T-helper 2 cell (primary cell): ENCODE results near the gene SNX25.
"Not testable (repeated sequence)": the region's sequence is repeated elsewhere in the genome, so short reads cannot be mapped to it uniquely, and the experiment has no call there.

Source experiments
- DNase-seq, 5 experiments: peaks; one replicate each; pipeline versions ENCODE4 v3.0.0 to v3.0.0-alpha.2; 2012 to 2022

The SNX25 gene

DNA sequence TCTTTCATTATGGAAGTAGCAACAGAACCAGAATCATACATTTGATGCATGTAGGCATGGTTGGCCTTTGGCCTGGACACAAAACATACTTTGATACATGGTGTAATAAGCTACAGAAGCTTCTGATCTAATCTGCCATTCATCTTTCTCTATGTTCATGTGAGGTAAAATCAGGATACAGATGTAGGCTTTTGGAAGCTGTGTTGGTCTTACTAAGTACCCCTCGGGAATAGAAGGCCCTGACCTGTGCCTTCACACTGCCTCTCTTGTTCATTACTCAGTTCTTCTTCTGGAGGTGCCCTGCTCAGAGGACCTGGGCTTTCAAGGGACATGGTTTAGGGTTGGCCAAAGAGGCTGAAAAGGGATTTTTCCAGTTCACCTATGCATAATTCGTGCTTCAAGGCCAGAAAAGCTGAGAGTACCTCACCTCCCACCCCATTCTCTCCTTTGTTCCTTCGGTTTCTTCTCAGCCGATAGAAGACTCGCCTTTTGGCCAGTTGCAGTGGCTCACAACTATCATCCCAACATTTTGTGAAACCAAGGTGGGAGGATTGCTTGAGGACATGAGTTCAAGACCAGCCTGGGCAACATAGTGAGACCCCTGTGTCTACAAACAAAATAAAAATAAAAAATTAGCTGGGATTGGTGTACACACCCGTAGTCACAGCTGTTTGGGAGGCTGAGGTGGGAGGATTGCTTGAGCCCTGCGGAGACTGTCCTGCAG, 25.9 kb downstream of the SNX25 start:
- no peak for DNase-seq

DNA sequence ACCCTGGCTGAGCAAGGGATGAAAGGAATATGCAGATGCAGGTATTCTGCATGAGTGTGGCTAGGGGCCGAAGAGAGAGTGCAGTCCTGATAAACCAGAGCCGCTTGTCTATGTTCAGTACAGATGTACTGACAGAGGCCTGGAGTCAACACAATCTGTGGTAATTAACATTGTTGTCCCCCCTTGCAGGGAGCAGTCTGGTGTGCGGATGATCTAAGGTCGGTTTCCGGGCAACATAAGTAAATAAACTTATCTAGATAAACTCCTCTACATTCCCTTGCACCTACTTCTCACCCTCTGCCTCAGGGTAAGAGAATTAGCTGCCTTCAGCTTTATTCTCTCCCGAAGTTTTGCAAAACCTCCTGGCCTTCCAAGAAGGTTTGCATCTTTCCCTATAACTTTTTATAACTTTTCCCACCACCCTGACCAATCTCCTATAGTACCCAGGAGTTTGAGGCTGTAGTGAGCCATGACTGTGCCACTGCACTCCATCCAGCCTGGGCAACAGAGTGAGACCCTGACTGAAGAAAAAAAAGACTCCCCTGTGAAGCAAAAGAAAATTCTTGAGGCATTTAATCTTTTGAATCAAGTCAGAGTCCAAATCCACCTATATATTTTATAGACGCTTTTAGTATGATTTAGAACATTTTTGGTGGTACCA, 26.6 kb downstream of the SNX25 start:
- DNase-seq, result no peak

DNA sequence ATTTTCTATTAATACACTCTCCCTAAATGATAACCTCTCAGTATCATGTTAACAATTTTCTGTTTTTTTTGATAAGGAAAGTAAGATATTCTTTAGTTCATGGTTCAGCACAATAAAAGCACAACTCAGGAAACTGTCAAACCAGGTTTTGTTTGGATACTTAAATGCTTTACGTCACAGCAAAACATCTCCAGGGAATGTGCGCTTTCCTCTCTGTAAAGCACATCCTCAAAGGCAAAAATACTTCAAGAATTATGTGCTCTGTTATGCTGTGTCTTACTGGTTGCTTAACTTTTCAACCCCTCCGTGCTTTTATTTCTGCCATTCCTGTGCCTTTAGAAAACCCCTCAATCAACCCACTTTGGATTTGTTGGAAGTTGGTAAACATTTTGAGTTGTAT, 27.8 kb downstream of the SNX25 start:
- DNase-seq, result no peak

DNA sequence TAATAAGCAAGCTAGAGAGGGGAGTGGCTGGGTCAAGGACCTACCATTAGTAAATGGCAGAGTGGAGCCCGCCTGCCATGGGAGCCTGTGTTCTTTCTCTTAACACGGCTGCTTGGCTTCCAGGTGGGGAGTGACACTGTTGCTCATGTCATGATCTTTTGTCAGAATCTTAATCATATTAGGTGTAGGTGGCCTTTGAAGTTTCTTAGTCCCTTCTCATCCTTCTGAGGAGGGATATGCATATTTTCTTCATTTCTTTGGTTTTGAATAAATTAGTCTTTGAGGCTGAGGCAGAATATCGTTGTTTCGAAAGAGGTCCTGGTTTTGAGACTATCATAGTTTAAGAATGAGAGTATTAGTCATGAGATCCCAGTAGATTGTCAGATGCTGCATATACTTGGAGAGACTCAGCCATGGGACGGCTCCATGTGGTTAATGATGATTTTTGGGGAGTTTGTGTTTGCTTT, 28.9 kb downstream of the SNX25 start:
- DNase-seq, result no peak

DNA sequence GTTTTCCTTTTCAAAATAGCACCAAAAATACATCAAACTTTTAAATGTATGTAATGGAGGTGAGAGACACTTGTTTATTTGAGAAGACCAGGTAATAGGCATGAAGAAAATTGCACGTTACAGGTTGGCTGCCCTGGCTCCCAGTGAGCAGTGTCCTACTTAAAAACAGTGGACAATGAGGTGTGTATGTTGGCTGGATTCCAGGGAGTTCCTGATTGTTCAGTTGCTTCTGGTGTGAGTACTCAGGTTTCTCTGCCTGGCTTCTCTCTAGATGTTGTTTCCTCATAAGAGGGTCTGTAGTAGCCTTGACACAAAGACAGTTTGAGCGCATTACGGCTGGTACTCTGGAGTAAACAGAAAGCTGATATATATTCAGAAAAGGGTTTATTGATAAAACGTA, 29.4 kb downstream of the SNX25 start:
- no peak for DNase-seq

DNA sequence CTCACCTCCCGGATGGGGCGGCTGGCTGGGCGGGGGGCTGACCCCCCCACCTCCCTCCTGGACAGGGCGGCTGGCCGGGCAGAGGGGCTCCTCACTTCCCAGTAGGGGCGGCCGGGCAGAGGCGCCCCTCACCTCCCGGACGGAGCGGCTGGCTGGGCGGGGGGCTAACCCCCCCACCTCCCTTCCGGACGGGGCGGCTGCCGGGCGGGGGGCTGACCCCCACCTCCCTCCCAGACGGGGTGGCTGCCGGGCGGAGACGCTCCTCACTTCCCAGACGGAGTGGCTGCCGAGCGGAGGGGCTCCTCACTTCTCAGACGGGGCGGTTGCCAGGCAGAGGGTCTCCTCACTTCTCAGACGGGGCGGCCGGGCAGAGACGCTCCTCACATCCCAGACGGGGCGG, 31.1 kb downstream of the SNX25 start:
- not testable (repeated sequence) for DNase-seq

DNA sequence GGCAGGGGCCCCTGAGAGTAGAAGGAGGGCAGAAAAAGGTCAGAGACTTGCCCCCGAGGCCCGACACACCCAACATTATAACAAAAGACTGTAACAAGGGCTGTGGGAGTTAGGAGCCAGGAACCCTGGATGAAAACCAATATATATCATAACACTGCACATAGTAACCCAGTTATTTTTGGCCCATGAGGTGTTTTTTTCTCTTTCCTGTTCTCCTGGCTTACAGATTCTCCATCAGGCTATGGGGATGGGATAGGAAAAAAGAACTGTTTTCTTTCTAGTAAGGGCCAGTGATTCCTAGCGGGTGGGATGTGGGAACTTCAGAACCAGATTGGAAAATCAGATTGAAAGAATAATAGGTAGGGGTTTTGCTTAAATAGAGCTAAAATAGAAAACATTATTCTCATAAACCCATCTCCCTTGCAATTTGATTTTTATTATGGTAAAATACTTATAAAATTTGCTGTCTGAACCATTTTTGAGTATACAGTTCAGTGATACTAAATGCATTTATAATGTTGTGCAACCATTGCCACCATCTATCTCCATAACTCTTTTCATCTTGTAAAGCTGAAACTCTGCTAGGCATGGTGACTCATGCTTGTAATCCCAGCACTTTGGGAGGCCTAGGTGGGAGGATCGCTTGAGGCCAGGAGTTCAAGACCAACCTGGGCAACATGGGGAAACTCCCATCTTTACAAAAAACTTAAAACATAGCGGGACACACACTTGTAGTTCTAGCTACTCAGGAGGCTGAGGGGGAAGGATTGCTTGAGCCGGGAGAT, 33.5 kb downstream of the SNX25 start:
- no peak for DNase-seq

DNA sequence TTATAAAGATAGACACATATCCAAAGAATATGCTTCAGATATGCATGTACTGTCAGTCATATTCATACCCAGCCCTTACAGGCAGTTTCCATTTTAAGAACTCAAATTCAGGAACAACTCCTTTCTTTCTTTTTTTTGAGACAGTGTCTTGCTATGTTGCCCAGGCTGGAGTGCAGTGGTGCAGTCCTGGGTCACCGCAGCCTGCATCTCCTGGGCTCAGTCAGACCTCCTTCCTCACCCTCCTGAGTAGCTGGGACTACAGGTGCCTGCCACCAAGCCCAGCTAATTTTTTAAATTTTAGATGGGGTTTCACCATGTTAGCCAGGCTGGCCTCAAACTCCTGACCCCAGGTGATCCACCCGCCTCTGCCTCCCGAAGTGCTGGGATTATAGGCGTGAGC, 34.5 kb downstream of the SNX25 start:
- DNase-seq, result no peak

DNA sequence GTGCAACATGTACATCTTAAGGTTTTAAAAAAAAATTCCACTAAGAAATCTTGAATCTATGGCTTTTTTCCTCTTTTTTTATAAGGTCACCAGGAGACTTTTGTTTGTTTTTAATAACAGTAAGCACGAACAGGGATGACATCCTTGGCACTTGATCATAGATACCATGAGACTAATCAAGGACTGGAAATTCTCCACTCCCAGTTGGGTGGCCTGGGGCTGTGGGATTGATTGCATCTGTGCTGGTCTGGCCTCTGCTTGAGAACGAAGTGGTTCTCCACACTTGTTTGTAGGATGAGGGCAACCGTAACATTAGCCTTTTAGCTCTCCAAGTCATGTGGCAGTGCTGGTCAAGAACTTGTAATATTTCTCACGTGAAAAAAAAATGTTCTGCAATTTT, 35.4 kb downstream of the SNX25 start:
- no peak for DNase-seq

DNA sequence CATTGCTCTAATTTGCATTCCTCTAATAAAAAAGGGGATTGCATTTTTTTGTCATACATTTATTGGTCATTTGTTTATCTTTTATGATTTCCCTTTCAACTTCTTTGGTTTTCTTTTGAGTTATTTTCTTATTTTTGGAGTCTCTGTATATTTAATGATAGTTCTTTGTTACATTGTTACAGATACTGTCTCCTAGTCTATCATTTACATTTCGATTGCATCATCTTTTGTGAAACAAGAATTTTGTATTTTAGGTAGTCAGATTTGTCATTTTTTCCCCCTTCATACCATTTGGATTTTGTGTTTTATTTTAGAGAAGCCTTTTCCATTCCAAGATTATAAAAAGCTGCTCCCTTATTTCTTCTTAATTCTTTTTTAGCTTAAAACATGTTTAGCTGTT, 37.1 kb downstream of the SNX25 start:
- no peak for DNase-seq

DNA sequence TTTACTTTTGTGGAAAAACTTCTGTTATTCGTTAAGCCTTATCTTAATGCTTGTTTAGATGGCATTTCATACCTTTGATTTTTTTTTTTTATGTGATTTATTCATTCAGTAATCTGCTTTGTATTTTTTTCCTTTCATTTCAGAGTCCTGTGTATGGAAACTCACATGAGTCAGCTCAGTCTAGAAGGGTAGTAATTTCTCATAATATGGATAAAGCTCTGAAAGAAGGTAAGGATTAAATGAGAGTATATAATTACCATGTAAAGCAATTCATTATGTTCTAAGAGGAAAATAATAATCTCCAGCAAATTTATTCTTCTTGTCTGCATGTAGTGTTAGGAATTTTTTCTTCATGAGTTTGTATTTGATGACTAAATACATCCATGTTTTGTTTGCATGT, 37.8 kb downstream of the SNX25 start:
- DNase-seq, result no peak

DNA sequence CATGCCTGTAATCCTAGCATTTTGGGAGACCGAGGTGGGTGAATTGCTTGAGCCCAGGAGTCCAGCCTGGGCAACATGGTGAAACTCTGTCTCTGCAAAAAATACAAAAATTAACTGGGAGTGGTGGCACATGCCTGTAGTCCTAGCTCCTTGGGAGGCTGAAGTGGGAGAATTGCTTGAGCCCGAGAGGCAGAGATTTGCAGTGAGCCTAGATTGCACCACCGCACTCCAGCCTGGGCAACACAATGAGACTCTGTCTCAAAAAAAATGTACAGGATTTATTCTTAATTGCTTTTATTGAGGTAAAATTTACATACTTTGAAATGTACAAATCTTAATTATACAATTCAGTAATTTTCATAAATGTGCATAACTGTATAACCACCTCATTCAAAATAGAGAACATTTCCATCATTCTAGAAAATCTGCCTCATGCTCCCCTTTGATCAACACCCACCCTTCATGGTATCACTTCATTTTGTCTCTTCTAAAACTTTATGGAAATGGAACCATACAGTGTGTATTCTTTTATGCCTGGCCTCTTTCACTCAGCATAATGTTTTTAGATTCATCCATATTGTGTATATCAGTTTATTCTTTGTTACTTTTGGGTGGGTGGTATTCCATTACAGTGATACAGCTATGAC, 39.1 kb downstream of the SNX25 start:
- DNase-seq, result no peak

DNA sequence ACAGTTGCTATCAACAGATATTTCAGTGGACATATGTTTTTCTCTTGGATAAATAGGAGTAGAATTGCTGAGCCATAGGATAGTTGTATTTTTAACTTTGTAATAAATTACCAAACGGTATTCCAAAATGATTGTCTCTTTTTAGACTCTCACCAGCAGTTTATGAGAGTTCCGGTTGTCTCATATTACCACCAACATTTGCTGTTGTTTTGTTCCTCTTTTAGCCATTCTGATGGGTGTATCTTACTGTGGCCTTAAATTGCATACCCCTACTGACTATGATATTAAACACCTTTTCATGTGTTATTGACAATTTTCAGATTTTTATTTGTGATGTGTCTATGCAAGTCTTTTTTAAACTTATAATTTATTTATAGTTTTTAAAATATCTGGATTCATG, 39.7 kb downstream of the SNX25 start:
- no peak for DNase-seq

DNA sequence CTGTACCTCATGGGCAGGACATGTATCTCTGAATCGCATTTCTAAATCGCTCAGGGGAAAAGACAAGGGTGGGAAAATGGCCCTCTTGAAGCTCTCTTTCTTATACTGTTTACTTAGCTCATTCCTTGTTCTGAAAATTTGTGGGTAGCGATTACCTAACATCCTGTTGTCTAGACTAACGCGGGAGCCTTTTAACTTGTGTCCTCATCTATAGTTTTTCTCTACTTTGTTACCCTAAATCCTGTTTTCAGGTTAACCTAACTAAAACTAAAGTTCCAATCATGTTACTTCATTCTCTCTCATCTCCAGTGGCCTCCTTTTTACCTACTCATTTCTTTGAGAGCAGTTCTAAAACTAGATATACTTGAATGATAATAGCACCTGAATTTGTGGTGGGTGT, 45.0 kb downstream of the SNX25 start:
- peak in 2 of 5 experiments; percentile 35 to 38 for DNase-seq

DNA sequence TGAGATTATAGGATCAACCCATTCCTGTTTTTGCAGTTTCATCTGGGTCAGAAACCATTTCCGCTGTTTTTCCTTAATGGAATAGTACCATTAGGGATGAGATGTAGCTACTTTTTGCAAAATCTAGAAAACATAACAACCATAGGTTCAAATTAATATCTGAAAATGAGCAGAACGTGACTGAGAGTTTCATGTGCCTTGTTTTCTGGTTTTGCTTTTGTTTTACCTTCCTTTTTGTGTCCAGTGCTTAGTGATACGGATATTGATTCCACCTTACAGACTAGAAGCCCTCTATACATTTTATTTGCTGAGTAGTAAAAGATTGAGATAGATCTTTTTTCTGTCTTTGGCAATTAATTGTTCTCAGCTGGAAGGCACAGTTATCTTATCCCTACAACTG, 46.5 kb downstream of the SNX25 start:
- no peak for DNase-seq

DNA sequence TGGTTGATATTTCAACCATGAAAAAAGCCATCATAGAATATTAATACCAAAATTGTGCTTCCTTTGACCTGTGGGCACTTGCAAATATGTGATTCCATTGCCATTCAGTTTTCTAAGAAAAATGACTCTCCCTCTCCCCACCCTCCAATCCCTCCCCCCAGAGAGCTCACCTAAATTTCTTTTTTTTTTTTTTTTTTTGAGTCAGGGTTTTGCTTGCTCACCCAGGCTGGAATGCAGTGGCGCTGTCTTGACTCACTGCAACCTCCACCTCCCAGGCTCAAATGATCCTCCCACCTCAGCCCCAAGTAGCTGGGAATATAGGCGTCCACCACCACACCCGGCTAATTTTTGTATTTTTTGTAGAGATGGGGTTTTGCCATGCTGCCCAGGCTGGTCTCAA, 47.0 kb downstream of the SNX25 start:
- no peak for DNase-seq

DNA sequence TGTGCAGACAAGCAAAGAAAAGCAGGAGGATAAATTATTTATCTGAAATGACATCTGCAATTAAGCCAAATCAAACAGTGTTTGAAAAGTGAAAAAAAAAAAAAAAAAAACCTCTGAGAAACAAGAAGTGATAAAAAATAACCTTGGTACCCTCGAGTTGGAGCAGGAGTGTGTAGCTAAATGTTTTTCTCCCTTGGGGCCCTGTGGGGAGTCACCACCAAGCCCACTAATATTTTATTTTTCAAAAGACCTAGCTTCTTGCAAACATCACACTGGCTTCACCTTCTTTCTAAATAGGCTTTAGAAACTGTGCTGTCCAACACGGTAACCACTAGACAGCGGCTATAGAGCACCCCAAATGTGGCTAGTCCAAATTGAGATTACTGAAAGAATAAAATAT, 47.7 kb downstream of the SNX25 start:
- no peak for DNase-seq

DNA sequence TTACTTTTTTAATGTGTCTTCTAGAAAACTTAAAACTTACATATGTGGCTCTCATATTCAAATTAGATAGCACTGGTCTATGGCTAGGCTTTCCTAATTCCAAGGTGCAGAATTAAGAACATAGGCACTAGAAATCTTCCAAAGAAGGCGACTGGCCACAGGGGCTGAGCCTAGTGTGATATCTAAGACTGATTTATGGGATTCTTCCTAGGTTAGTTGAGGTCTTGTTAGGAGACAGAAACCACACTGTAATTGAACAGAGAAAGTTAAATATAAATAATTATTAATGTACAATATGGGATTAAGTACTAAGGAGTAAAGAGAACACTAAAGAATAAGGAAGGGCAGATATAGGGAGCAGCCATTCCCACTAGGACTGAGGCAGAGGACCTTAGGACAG, 48.3 kb downstream of the SNX25 start:
- no peak for DNase-seq

DNA sequence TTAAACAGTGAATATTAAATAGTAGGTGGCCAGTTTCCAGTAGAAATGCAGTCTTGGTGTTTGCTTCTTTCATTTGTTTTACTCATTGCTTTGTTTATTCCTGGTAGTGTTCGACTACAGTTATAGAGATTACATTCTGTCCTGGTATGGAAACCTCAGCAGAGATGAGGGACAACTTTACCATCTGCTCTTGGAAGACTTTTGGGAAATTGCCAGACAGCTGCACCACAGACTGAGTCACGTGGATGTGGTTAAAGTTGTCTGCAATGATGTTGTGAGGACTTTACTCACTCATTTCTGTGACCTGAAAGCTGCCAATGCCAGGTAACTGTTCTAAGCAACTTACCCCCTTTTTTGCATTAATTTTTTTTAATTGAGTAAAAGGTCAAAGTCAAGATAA, 49.3 kb downstream of the SNX25 start:
- peak in 1 of 5 experiments; percentile 34 for DNase-seq

DNA sequence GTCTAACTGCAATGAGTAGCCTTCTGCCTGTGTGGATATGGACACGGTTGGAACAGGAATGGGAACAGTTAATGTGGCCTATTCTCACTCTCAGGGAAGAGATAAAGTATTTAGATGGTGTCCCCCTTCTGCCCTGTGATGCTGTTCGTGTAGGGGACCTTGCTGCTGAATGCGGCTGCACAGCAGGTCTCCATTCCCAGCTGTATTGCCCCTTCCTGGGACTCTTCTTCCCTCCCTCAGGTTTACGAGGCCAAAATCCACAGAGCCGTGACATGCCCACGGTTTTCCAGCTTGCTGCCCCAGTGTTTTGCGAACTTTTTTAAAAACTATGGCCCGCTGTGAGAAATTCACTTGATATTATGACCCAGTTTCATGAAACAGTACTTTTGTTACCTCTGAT, 50.3 kb downstream of the SNX25 start:
- DNase-seq, result no peak

DNA sequence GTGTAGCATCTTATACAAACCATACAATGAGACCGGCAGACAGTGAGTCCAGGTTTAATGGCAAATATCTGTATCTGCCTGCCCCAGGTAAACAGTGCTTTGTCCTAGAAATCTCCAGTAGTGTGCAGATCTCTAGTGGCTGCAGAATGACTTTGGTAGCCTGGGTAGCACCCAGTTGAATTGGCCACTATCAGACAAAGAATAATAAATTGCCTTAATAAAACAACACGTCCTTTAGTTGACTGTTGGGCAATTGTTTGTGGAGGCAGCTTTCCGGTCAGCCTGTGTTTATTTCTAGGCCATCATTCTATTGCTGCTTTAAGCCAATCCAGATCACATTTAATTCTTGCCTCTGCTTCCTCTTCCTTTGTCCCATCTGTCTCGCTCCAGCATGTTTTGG, 52.5 kb downstream of the SNX25 start:
- DNase-seq, result no peak

DNA sequence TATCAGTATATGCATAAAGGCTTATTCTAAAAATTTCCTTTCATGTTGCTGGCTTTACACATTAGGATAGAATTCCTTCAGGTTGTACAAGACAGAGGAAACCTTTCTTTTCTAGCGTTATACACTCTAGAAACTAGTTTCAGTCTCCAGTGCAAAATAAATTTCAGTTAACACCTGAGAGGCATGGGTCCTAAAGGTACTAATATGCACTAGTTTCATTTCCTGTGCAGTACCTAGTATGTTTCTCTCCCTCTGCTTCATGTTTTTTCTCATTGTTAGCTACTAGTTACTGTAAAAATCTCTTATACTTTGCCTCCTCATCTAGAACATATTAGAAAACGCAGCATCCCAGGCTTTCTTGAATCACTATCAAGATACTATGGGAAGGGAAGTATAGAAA, 54.0 kb downstream of the SNX25 start:
- peak in 1 of 5 experiments; percentile 13 for DNase-seq

DNA sequence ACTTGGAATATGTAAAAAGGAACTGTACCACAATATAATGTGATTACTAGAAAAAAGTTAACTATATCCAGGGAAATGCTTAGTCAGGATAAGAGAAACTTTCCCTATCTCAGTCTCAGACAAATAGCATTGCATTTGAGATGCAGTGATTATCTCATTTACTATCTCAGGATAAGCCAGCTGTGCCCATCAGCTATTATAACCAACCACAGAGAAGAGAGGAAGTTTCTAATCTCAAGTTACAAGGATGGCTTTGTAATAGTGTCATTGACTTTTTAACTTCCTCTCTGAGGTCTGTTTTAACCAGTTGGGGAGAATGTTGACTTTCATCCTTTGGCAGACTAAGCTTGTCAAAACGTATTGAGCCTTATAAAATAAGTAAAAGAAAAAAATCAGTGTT, 56.5 kb downstream of the SNX25 start:
- peak in 1 of 5 experiments; percentile 74 for DNase-seq
